ENCODE results near the gene MTHFSD.

The MTHFSD gene

DNA sequence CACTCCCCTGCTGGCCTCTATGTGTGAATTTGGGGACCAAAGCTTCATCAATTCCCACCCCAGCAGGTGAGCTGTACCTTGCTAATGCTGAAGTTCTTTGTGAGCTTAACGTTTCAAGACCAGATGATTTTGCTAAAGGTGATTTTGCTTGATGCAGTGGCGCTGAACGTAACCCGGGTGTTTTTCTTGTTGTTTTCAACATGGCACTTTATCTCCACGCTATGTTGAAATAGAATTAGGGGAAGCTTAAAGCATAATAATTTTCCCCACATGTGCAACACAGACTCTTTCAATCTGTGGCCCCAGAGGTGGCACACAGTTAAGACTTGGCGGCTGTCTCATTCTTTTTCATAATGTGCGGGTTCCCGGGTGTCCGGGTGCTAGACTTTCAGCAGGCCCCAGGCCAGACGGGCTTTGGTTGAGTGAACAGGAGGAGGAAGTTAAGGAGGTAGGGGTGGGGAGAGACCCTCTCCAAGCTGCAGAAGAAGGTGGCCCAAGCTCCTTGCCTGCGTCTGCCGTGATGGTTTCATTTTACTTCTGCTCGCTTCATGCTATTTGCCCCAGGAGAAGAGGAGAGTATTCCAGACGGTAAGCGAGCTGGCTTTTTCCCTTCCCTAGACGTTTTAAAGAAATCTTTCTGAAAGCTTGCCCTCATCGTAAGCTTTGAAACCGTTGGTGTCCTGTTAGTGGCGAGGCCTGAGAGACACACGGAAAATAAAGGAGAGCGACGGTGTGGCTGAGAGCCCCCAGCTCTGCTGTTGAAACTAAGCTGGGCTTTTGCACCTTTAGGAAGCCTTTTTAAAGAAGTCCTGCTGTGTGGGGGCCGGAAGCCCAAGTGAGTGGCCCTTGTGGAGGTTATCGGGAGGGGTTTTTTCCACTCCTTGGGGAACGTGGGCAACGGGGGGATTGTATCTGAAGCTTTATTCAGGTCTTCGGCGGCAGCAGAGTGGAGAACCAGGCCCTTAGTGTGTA lies 15.8 kb upstream of the MTHFSD start:
- DNase-seq (ENCODE audit: low read depth): no peak

DNA sequence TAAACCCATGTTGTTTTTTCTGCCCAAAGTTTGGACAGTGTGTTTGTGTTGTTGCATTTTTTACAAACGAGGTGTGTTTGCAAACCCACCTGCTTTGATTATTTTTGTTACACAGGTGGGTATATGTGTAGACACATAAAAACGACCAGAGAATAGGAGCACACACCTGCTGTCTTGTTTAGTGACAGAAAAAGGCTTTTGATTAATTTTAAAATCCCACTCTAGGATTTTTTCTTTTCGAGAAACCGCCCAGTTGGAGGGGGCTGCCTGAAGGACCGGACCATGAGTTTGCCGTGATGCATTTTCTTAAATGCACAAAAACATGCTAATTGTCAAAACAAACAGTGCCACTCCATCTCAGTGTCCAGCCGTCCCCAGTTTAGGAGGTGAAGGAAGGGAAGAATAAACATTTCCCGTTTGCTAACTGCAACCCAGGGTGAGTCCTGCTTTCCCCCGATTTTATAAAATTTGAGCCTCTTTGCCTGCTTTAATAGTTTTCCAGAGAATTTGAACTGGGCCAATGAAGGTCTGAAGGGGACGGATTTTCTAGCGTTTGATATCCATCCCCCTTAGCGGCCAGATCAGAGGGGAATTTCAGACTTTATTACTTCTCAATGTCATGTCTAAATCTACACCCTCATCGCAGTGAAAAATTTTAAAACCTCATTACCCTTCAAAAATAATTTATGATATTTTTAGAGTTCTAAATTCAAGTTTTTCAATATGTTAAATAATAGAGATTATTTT lies 14.8 kb upstream of the MTHFSD start:
- no peak for DNase-seq (ENCODE audit: low read depth)

DNA sequence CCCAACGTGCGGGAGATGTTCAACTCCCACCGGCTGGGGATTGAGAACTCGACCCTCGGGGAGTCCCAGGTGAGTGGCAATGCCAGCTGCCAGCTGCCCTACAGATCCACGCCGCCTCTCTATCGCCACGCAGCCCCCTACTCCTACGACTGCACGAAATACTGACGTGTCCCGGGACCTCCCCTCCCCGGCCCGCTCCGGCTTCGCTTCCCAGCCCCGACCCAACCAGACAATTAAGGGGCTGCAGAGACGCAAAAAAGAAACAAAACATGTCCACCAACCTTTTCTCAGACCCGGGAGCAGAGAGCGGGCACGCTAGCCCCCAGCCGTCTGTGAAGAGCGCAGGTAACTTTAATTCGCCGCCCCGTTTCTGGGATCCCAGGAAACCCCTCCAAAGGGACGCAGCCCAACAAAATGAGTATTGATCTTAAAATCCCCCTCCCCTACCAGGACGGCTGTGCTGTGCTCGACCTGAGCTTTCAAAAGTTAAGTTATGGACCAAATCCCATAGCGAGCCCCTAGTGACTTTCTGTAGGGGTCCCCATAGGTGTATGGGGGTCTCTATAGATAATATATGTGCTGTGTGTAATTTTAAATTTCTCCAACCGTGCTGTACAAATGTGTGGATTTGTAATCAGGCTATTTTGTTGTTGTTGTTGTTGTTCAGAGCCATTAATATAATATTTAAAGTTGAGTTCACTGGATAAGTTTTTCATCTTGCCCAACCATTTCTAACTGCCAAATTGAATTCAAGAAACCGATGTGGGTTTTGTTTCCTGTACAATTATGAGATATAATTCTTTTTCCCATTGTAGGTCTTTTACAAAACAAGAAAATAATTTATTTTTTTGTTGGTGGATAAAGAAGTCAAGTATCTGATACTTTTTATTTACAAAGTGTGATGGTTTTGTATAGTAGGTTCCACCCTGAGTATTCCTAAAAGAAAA lies 13.9 kb upstream of the MTHFSD start:
- DNase-seq (ENCODE audit: low read depth): no peak

DNA sequence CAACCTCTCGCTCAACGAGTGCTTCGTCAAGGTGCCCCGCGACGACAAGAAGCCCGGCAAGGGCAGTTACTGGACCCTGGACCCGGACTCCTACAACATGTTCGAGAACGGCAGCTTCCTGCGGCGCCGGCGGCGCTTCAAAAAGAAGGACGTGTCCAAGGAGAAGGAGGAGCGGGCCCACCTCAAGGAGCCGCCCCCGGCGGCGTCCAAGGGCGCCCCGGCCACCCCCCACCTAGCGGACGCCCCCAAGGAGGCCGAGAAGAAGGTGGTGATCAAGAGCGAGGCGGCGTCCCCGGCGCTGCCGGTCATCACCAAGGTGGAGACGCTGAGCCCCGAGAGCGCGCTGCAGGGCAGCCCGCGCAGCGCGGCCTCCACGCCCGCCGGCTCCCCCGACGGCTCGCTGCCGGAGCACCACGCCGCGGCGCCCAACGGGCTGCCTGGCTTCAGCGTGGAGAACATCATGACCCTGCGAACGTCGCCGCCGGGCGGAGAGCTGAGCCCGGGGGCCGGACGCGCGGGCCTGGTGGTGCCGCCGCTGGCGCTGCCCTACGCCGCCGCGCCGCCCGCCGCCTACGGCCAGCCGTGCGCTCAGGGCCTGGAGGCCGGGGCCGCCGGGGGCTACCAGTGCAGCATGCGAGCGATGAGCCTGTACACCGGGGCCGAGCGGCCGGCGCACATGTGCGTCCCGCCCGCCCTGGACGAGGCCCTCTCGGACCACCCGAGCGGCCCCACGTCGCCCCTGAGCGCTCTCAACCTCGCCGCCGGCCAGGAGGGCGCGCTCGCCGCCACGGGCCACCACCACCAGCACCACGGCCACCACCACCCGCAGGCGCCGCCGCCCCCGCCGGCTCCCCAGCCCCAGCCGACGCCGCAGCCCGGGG lies 12.9 kb upstream of the MTHFSD start:
- no peak for DNase-seq (ENCODE audit: low read depth)

DNA sequence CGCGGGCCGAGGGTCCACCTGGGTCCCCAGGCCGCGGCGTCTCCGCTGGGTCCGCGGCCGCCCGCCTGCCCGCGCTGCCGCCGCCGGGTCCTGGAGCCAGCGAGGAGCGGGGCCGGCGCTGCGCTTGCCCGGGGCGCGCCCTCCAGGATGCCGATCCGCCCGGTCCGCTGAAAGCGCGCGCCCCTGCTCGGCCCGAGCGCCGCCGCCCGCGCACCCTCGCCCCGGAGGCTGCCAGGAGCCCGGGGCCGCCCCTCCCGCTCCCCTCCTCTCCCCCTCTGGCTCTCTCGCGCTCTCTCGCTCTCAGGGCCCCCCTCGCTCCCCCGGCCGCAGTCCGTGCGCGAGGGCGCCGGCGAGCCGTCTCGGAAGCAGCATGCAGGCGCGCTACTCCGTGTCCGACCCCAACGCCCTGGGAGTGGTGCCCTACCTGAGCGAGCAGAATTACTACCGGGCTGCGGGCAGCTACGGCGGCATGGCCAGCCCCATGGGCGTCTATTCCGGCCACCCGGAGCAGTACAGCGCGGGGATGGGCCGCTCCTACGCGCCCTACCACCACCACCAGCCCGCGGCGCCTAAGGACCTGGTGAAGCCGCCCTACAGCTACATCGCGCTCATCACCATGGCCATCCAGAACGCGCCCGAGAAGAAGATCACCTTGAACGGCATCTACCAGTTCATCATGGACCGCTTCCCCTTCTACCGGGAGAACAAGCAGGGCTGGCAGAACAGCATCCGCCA lies 12.1 kb upstream of the MTHFSD start:
- no peak for DNase-seq (ENCODE audit: low read depth)

DNA sequence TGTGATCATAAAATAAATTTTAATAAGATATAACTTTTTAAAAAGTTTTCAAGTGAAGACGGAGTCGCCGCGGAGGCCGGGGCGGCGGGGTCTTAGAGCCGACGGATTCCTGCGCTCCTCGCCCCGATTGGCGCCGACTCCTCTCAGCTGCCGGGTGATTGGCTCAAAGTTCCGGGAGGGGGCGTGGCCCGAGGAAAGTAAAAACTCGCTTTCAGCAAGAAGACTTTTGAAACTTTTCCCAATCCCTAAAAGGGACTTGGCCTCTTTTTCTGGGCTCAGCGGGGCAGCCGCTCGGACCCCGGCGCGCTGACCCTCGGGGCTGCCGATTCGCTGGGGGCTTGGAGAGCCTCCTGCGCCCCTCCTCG lies 11.5 kb upstream of the MTHFSD start, which contains the start of gene FOXC2:
FOXC2 (plus strand) TSS at position 229 of the 365 bp plus-strand sequence. CDS start 507 bp downstream, outside the sequence.
- peak; percentile 88 for DNase-seq (ENCODE audit: low read depth)

DNA sequence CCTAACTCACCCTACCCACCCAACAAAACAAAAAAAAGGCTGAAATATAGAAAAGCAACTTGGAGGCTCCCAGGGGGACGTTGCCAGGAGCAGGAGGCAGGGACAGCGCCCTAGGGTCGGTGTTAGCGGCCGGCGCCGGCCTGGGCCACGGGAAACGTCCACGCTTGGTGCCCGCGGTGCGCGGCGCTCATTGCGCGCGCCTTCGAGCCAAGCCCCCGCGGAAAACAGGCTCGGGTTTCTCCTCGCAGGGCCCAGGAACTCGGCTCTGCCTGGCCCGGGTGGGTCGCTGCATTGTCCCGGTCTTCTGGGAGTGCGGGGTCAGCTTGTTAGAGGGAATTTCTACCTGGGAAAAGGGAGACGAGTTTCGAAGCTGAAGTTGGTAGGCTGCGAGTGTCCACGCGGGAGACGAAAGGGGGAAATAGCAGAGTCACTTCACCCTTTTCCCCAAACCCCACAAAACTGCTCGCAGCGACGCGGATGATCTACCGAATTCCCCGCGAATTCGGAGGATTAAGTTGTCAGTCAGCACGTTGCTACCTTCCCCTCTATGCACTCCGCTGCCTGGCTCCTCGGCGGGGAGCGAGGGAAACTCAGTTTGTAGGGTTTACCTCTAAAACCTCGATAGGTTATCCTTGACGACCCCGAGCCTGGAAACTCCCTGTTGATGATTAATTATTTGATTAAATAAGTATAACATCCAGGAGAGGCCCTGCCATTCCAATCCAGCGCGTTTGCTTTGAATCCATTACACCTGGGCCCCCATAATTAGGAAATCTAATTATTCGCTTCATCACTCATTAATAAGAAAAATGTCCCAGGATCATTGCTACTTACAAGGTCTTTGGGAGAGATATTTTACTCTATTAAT lies 10.8 kb upstream of the MTHFSD start:
- no peak for DNase-seq (ENCODE audit: low read depth)

DNA sequence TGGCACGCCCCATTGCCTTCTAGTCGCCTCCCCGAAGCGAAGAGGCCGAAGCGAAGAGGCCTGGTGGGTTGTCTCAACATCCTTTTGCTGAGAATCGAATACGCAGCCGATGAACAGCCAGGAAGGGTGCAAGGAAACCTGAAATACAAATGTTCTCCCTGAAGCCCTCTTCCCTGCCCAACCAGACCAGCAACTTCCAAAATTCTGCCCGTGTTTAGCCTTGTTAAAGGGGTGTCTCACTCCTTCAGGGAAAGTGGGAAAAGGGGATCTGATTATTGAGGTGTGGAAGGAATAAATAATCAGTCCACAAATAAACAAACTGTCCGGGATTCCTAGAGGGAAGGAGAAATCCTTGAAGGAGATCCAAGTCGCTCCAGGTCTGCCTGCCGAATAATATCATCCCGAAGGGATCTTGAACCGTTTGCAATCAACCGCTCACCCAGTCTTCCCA lies 10.2 kb upstream of the MTHFSD start:
- no peak for DNase-seq (ENCODE audit: low read depth)

DNA sequence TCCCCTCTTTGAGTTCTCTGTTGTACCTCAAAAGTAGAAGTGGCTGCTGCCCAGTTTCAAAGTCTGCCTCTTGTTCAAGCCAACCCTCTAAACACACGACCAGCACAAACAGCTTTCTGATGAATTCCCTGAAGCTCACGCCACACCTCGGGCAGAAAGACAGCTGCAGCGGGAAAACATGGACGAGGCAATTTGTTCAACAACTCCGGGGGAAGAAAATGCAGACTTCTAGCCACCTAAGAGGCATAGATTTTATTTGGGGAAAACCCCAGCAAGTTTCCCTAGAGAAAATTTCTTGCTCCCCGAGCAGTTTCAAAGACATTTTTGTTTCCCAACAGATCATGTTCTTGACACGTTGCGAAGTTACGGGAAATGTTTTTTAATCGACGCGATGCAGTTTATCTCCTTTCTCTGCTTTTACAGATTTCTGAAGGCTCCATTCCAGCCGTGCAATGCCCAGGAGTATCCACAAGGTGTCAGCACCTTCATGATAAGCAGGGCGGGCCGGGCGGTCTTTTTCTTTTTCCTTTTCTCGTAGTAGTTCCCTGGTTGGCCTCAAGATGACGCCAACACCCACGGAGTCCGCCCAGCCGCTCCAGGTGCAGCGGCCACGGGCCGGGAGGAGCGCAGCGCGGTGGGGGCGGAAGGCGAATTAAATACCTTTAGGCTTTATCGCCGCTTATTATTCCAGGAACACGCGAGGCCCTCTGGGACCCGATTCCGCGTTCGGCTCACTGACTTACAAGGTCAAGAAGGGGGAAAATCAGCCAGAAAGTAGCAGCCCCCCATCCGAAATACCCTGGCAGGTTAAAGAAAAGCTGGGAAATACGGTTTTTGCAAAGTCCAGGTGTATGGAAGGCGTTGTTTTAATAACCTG lies 8.7 kb upstream of the MTHFSD start:
- DNase-seq (ENCODE audit: low read depth): peak; percentile 72

DNA sequence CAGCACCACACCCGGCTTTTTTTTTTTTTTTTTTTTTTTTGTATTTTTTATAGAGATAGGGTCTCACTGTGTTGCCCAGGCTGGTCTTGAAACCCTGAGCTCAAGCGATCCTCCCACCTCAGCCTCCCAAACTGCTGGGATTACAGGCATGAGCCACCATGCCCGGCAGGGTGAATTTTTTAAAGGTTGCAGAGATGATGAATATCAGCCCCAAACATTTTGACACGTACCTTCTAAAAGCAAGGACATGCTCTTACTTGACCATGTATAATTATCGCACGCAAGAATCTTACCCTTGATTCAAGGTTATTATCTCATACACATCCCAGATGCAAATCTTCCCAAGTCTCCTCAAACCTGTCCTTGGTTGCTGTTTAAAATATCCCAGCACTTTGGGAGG lies 7.3 kb upstream of the MTHFSD start:
- no peak for DNase-seq (ENCODE audit: low read depth)

DNA sequence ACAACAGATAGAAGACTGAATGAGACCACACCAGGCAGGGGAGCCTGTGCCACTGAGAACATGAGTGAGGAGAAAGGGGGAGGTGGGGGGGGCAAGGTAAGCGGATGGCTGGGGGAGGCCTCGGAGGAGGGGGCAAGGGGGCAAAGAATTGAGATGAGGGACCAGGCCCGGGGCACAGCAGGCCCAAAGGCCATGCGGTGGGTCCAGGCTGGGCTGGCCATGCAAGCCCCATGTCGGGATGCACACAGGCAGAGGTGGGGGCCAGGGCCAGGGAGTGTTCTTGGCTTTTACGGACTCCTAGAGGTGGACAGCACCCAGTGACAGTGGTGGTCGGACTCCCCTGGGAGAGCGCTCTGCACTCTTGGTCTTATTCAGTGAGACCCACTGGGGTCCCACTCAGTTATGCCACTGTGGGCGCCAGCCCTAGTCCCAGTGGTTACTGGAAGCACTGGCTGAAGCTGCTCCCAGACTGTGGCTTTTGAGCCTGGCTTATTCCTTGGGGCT lies 4.8 kb upstream of the MTHFSD start:
- DNase-seq (ENCODE audit: low read depth): no peak

DNA sequence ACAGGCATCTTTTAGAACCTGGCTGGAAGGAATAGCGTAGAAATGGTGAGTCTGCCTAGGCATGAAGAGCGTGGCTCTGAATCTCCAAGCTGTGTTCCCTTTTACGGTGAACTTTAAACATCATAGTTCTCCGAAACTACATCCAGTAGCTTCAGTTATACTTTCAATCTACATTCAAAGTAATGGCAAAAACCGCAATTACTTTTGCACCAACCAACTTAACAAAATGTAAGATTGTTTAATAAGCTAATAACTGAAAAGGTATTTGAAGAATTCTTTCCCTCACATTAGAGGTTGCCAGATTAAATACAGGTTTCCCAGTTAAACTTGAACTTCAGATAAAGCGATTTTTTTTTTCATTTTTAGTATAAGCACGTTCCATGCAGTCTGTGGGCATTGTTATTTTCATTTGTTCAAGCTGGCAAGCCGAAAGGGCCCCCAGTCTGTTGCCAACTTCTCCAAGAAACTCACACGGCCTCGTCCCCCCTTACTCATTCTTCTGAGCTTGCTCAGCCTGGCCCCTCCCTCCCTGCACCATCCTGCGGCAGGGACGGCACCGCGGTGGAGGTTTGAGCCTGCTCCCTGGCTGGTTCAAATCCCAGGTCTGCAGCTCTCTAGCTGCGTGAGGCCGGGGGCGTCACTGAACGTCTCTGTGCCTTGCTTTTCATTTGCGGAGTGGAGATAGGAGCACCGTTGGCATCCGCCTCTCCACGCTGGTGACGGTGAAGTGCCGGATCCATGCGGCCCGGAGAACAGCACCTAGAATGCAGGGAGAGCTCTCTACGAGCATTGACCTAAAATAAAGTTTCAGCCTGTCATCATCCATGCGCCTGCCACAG lies 3.5 kb upstream of the MTHFSD start:
- DNase-seq (ENCODE audit: low read depth): no peak

DNA sequence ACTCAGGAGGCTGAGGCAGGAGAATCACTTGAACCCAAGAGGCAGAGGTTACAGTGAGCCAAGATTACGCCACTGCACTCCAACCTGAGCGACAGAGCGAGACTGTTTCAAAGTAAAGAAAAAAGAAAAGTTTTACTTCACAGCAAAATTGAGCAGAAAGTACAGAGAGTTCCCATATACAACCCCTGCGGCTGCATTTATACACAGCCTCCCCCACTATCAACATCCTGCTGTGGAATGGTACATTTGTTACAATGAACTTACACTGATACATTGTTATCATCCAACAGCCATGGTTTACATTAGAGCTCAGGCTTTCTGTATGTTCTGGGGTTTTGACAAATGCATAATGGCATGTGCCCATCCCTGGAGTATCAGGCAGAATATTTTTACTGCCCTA lies 2.6 kb upstream of the MTHFSD start:
- no peak for DNase-seq (ENCODE audit: low read depth)

DNA sequence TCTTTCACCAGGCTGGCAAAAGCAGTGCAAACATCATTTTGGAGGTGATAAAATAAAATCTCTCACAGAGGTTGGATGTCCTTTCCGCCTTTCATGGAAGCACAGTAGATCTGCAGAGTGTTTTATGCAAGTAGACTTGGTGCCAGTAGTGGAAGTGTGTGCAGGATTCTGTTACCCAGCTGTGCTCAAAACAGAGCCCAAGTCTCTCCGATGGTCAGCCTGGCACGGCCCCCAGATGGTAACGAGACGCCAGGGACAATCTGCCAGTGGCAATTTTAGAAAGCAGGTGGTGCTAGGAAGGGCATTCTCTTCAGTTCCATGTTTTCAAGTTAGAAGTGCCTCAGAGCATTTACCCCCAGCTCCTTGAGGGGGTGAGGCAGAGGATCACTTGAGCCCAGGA lies 1.5 kb upstream of the MTHFSD start:
- DNase-seq (ENCODE audit: low read depth): no peak

DNA sequence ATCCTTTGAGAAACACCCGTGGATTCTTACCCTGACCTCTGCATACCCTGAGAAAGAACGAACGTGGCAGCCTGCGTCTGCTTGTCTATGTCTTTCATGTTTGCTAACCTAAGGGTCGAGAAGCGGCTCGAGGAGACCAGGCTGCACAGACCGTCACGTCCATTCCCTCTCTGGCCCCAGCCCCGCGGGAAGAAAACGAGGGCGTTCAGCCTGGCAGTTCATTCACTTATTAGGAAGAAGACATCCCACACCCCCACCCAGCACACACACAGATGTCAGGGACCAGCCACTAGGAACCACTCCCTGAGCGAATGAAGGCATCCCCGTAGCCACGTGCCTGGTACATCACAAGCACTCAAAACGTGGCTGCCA lies 655 bp upstream of the MTHFSD start:
- DNase-seq (ENCODE audit: low read depth): no peak

DNA sequence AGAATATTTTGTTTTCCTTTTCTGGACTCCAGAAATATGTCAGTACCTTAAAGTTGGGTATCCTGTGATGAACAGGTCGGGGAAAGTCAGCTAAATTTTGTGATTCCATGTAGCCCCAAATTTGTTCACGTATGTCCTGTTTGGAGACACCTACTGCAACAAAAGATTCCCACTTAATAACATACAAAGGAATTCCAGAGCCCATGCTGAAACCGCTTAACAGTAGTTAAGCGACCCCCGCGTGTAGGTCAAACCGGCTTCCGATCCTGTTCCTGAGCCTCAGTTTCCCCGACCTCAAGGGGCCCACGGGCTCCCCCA lies 477 bp downstream of the MTHFSD start:
- no peak for DNase-seq (ENCODE audit: low read depth)

DNA sequence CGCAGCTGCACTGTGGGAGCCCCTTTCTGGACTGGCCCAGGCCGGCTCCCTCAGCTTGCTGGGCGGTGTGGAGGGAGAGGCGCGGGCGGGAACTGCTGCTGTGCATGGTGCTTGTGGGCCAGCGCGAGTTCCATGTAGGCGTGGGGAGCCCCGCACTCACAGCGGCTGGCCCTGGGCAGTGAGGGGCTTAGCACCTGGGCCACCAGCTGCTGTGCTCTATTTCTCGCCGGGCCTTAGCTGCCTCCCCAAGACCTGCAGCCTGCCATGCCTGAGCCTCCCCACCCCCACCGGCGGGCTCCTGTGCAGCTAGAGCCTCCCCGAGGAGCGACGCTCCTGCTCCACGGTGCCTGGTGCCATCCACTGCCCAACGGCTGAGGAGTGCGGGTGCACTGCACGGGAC lies 1.7 kb downstream of the MTHFSD start:
- DNase-seq (ENCODE audit: low read depth): no peak

Measured in HS-27A (cell line).